Measurements from ENCODE around the gene NANOS3. TPM values are rescaled to one million over a fixed set of nuclear protein-coding genes. Genes with fewer than 3 reads are reported as not detected.
"Not testable (repeated sequence)": the region's sequence is repeated elsewhere in the genome, so short reads cannot be mapped to it uniquely, and the experiment has no call there.

Gene NANOS3
- total RNA-seq, 1 donor from 2014 or later, result 5.6 TPM

GRCh38 chr19:13843104-13843921 is 33.6 kb upstream of the NANOS3 start:
- DNase-seq, result no peak

GRCh38 chr19:13844130-13844631 is 32.8 kb upstream of the NANOS3 start:
- DNase-seq, result no peak

- no peak for DNase-seq
These were observed 30.2 kb upstream of the NANOS3 start for GRCh38 chr19:13846557-13847406.

GRCh38 chr19:13847407-13848339 is 29.3 kb upstream of the NANOS3 start:
- peak; percentile 62 for DNase-seq

GRCh38 chr19:13848340-13848677 is 28.6 kb upstream of the NANOS3 start:
- no peak for DNase-seq

GRCh38 chr19:13848798-13849676 is 27.9 kb upstream of the NANOS3 start:
- DNase-seq, result no peak

- DNase-seq, result peak; percentile 41
These were observed 26.7 kb upstream of the NANOS3 start for GRCh38 chr19:13849991-13850909.

GRCh38 chr19:13850910-13851733 is 25.8 kb upstream of the NANOS3 start:
- DNase-seq, result peak; percentile 51

GRCh38 chr19:13851734-13852114 is 25.2 kb upstream of the NANOS3 start:
- not testable (repeated sequence) for DNase-seq

GRCh38 chr19:13852171-13852707 is 24.7 kb upstream of the NANOS3 start:
- DNase-seq, result not testable (repeated sequence)

- no peak for DNase-seq
These were observed 20.4 kb upstream of the NANOS3 start for GRCh38 chr19:13856497-13856896.

- no peak for DNase-seq
These were observed 17.5 kb upstream of the NANOS3 start for GRCh38 chr19:13859361-13859880.

GRCh38 chr19:13860679-13861391 is 16.1 kb upstream of the NANOS3 start:
- DNase-seq, result no peak

GRCh38 chr19:13861392-13861713 is 15.6 kb upstream of the NANOS3 start:
- no peak for DNase-seq

- DNase-seq, result peak; percentile 86
These were observed 15.0 kb upstream of the NANOS3 start for GRCh38 chr19:13861714-13862531.

- DNase-seq, result no peak
These were observed 12.8 kb upstream of the NANOS3 start for GRCh38 chr19:13864046-13864666.
